ENCODE measurements around the gene MYZAP. TPM values are rescaled to one million over a fixed set of nuclear protein-coding genes. Genes with fewer than 3 reads are reported as not detected.

The MYZAP gene
- total RNA-seq, 1 donor, result not detected

DNA sequence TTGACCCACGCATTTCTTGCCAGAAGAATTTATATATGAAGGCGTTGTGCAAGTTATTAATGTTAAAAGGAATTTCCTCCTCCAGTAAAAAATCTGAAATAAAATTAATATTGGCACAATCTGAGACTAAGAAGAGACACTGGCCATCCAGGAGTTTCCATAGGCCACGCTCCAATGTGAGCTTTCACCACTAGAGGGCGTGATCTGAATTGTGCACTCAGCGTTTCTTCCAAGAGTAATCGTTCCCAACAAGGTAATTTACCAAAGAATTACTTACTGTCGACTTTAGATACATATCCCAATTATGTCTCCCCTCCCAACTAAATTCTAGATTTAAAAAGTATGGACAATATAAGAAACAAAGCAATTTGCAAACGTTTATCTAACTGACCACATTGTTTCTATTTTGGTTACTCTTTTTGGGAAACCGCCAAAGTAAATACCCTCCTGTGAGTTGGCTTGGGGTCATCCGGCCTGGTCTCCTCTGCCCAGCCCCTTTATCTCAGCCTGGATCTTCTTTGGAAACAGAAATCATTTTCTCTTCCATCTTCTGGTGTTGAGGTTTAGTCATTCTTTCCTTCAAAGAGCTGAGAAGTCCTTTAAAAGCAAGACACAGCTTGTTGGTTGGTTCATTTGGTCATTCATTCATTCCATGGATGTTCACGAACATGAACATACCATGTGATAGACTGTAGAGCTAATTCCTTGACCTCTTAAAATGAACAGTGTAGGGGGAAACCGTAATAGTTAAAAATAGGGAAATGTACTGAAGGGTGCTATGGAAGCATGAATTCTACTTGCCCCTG, 141.0 kb downstream of the MYZAP start:
- no peak overlapping the region for H3K4me3 ChIP-seq (ENCODE audit: low read depth, low read length)
- peak; percentile 67 for DNase-seq (ENCODE audit: low read depth)
- TF ChIP-seq, protein P1, sequence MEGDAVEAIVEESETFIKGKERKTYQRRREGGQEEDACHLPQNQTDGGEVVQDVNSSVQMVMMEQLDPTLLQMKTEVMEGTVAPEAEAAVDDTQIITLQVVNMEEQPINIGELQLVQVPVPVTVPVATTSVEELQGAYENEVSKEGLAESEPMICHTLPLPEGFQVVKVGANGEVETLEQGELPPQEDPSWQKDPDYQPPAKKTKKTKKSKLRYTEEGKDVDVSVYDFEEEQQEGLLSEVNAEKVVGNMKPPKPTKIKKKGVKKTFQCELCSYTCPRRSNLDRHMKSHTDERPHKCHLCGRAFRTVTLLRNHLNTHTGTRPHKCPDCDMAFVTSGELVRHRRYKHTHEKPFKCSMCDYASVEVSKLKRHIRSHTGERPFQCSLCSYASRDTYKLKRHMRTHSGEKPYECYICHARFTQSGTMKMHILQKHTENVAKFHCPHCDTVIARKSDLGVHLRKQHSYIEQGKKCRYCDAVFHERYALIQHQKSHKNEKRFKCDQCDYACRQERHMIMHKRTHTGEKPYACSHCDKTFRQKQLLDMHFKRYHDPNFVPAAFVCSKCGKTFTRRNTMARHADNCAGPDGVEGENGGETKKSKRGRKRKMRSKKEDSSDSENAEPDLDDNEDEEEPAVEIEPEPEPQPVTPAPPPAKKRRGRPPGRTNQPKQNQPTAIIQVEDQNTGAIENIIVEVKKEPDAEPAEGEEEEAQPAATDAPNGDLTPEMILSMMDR (IDR thresholded peaks at IDR 0.05; ENCODE audit: insufficient read depth, low read length), result peak; percentile 88

DNA sequence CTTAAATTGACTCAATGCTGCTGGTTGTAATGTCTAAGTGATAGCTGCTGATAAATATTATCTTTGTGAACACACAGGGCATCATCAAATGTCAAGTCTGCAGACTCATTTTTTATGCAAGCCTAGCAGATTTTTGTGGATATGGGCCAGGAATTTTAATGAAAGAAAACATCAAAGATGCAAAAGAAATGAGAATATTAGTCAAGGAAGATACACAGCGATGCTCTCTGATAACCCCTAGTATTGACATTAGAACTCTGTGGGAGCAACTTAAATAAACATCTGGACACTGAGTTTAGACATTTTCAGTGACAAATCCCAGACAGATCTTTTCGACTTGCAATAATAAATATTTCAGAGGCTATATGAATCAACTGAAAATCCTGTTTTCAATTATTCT, 143.2 kb downstream of the MYZAP start:
- DNase-seq (ENCODE audit: low read depth), result no peak
- TF ChIP-seq, protein P1 (IDR thresholded peaks at IDR 0.05; ENCODE audit: insufficient read depth, low read length), result no peak
- no peak overlapping the region for H3K4me3 ChIP-seq (ENCODE audit: low read depth, low read length)

Other genes starting within 250 kb of the MYZAP start
- 0.90 and 11.0 TPM in 2 replicates for gene CGNL1, start 215.4 kb upstream of the MYZAP start, total RNA-seq (ENCODE audit: low replicate concordance)
- gene POLR2M, start 114.8 kb downstream of the MYZAP start, total RNA-seq (ENCODE audit: low replicate concordance), result 78.8 and 285 TPM in 2 replicates

Data from fibroblast of the aortic adventitia (primary cell).